H9 (cell line): ENCODE measurements around the gene RTN4R. TPM values are rescaled to one million over a fixed set of nuclear protein-coding genes. Genes with fewer than 3 reads are reported as not detected.

Experiments used
- DNase-seq: peaks from one replicate; pipeline ENCODE4 v3.0.0-alpha.2; 2017
- H2AFZ ChIP-seq: one replicate; pipeline ENCODE4 v1.6.1; 2013; ENCODE audit warnings: mild to moderate bottlenecking, low read length, control low read depth, moderate library complexity
- H2AK5ac ChIP-seq: 2 replicates; pipeline ENCODE4 v1.6.1; 2013; ENCODE audit warnings: low read length, control low read depth, mixed read lengths; ENCODE audit not compliant: insufficient read length
- H2BK120ac ChIP-seq: one replicate; pipeline ENCODE4 v1.6.1; 2013; ENCODE audit warnings: low read depth, mild to moderate bottlenecking, low read length, control low read depth, inconsistent platforms; ENCODE audit not compliant: poor library complexity, severe bottlenecking
- H2BK12ac ChIP-seq: 2 replicates; pipeline ENCODE4 v1.6.1; 2013; ENCODE audit warnings: low read length, control low read depth, mixed read lengths, low read depth; ENCODE audit not compliant: insufficient read length
- H2BK15ac ChIP-seq: 2 replicates; pipeline ENCODE4 v1.6.1; 2013; ENCODE audit warnings: low read depth, low read length, control low read depth
- H2BK20ac ChIP-seq: one replicate; pipeline ENCODE4 v1.6.1; 2013; ENCODE audit warnings: low read depth, mild to moderate bottlenecking, low read length, control low read depth, inconsistent platforms; ENCODE audit not compliant: poor library complexity, severe bottlenecking
- H2BK5ac ChIP-seq: 2 replicates; pipeline ENCODE4 v1.6.1; 2013; ENCODE audit warnings: low read length, control low read depth, mixed read lengths; ENCODE audit not compliant: insufficient read length
- H3K14ac ChIP-seq: 2 replicates; pipeline ENCODE4 v1.6.1; 2013; ENCODE audit warnings: low read length, control low read depth; ENCODE audit not compliant: insufficient read depth
- H3K18ac ChIP-seq: 2 replicates; pipeline ENCODE4 v1.6.1; 2013; ENCODE audit warnings: low read depth, mild to moderate bottlenecking, mixed read lengths, low read length, control low read depth; ENCODE audit not compliant: insufficient read length
- H3K23ac ChIP-seq: 2 replicates; pipeline ENCODE4 v1.6.1; 2013; ENCODE audit warnings: low read length, control low read depth, mixed read lengths, low read depth; ENCODE audit not compliant: insufficient read length
- H3K23me2 ChIP-seq: 2 replicates; pipeline ENCODE4 v1.6.1; 2013; ENCODE audit warnings: low read depth, mild to moderate bottlenecking, mixed read lengths, low read length, control low read depth; ENCODE audit not compliant: insufficient read length, poor library complexity, severe bottlenecking
- H3K27ac ChIP-seq: 2 replicates; pipeline ENCODE4 v1.5.1; 2013; ENCODE audit warnings: low read length, control low read depth, mixed read lengths, low read depth; ENCODE audit not compliant: insufficient read length
- H3K27me3 ChIP-seq: 2 replicates; pipeline ENCODE4 v1.6.1; 2013; ENCODE audit warnings: low read length, control low read depth, inconsistent platforms; ENCODE audit not compliant: insufficient read depth
- H3K4ac ChIP-seq: 2 replicates; pipeline ENCODE4 v1.6.1; 2013; ENCODE audit warnings: low read depth, mild to moderate bottlenecking, control low read depth, inconsistent platforms, low read length, moderate library complexity
- H3K4me1 ChIP-seq: 2 replicates; pipeline ENCODE4 v1.6.1; 2013; ENCODE audit warnings: low read length, control low read depth, inconsistent platforms; ENCODE audit not compliant: insufficient read depth
- H3K4me2 ChIP-seq: 2 replicates; pipeline ENCODE4 v1.6.1; 2013; ENCODE audit warnings: low read length, control low read depth, mixed read lengths; ENCODE audit not compliant: insufficient read length, insufficient read depth
- H3K56ac ChIP-seq: 2 replicates; pipeline ENCODE4 v1.6.1; 2013; ENCODE audit warnings: low read depth, mild to moderate bottlenecking, mixed read lengths, low read length, control low read depth; ENCODE audit not compliant: insufficient read length
- H3K79me1 ChIP-seq: 2 replicates; pipeline ENCODE4 v1.6.1; 2013; ENCODE audit warnings: low read depth, mild to moderate bottlenecking, moderate library complexity, low read length, control low read depth, inconsistent platforms; ENCODE audit not compliant: insufficient read depth, poor library complexity, severe bottlenecking
- H3K79me2 ChIP-seq: 2 replicates; pipeline ENCODE4 v1.6.1; 2013; ENCODE audit warnings: low read length, control low read depth, inconsistent platforms; ENCODE audit not compliant: insufficient read depth
- H3K9ac ChIP-seq: 2 replicates; pipeline ENCODE4 v1.6.1; 2013; ENCODE audit warnings: low read length, control low read depth, mixed read lengths; ENCODE audit not compliant: insufficient read length; ENCODE audit errors: extremely low read depth
- H3K9me3 ChIP-seq: one replicate; pipeline ENCODE4 v1.6.1; 2013; ENCODE audit warnings: low read depth, low read length, inconsistent platforms; ENCODE audit not compliant: control insufficient read depth
- H3T11ph ChIP-seq: one replicate; pipeline ENCODE4 v1.6.1; 2013; ENCODE audit warnings: mild to moderate bottlenecking, low read length, control low read depth, inconsistent platforms
- H4K20me1 ChIP-seq: one replicate; pipeline ENCODE4 v1.6.1; 2013; ENCODE audit not compliant: control insufficient read depth, insufficient read length, insufficient read depth
- H4K5ac ChIP-seq: 2 replicates; pipeline ENCODE4 v1.6.1; 2013; ENCODE audit warnings: low read depth, mild to moderate bottlenecking, mixed read lengths, low read length, control low read depth; ENCODE audit not compliant: insufficient read length
- H4K8ac ChIP-seq: replicated peaks from 2 replicates; pipeline ENCODE4 v1.6.1; 2013; ENCODE audit warnings: low read length, control low read depth, mixed read lengths, low read depth; ENCODE audit not compliant: insufficient read length
- H4K91ac ChIP-seq: 2 replicates; pipeline ENCODE4 v1.6.1; 2013; ENCODE audit warnings: low read depth, mild to moderate bottlenecking, moderate library complexity, mixed read lengths, low read length, control low read depth; ENCODE audit not compliant: insufficient read length
- H3K27ac Mint-ChIP-seq, 3 experiments: 2 replicates in 2 of 3; 3 replicates in 1 of 3; pipeline ENCODE4 v1.8.0; 2020 to 2021; ENCODE audit warnings: mixed read lengths in 3 of 3, mild to moderate bottlenecking in 1 of 3, moderate library complexity in 1 of 3
- H3K27me3 Mint-ChIP-seq: 2 replicates; pipeline ENCODE4 v1.8.0; 2021; ENCODE audit warnings: low read depth, mild to moderate bottlenecking, moderate library complexity, mixed read lengths
- H3K36me3 Mint-ChIP-seq, 3 experiments: 2 replicates in 2 of 3; 3 replicates in 1 of 3; pipeline ENCODE4 v1.8.0; 2020 to 2021; ENCODE audit warnings: low read depth in 3 of 3, mixed read lengths in 3 of 3; ENCODE audit not compliant: insufficient read depth in 1 of 3
- H3K4me1 Mint-ChIP-seq, 2 experiments: 2 replicates each; pipeline ENCODE4 v1.8.0; 2020; ENCODE audit warnings: mixed read lengths in 2 of 2
- H3K4me3 Mint-ChIP-seq, 2 experiments: 2 replicates in 1 of 2; 3 replicates in 1 of 2; pipeline ENCODE4 v1.8.0; 2020 to 2021; ENCODE audit warnings: mild to moderate bottlenecking in 2 of 2, mixed read lengths in 2 of 2, moderate library complexity in 1 of 2
- H3K9me3 Mint-ChIP-seq, 2 experiments: 2 replicates in 1 of 2; 3 replicates in 1 of 2; pipeline ENCODE4 v1.8.0; 2020; ENCODE audit warnings: mild to moderate bottlenecking in 2 of 2, mixed read lengths in 2 of 2, moderate library complexity in 1 of 2
- WGBS: extraction: QIAGEN DNeasy Blood & Tissue Kit; methylation state at CpG from one replicate; pipeline ENCODE4 v1.1.7; 2013; ENCODE audit warnings: missing lambda C conversion rate, low lambda C conversion rate, mixed read lengths; ENCODE audit not compliant: insufficient read length; ENCODE audit errors: extremely low coverage; 5-methylcytosine and 5-hydroxymethylcytosine counted together
- total RNA-seq: library from RNA; stranded (reverse); gene quantifications from 2 replicates; pipeline ENCODE4 v1.2.1, GENCODE V29; 2021
- TF ChIP-seq, protein P1 (sequence below): fragments of 200-600 bp; sonication (generic); conservative IDR thresholded peaks from 3 replicates; pipeline ENCODE4 v1.8.0; 2021; ENCODE audit warnings: antibody characterized with exemption, mild to moderate bottlenecking

RTN4R gene
- total RNA-seq, 1 experiment from 2014 or later: 19.0 TPM

DNA sequence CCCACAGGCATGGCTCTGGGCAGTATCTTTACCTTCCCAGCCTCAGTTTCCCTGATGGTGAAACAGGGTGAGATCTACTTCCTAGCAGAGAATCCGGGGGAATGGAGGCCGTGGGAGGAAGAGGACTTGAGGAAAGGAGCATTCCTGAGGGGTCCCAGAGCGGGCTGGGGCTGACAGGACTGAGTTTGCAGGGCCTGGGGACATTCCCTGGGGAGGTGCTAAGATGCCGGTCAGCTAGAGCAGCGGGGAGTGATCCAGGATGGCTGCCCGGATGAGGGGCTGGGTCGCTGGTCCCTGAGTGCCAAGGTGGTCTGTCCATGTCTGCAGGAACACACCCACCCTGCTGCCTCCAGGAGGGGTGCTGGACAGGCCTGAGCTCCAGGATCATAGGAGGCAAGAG lies 8.3 kb upstream of the RTN4R start:
- H3K14ac ChIP-seq: no peak overlapping the region
- no peaks in the 10 kb centered on the region for H3K9me3 ChIP-seq
- H3K23me2 ChIP-seq: no peaks in the 10 kb centered on the region
- no peak overlapping the region for H4K5ac ChIP-seq
- H3K4me2 ChIP-seq: no peak overlapping the region
- H3K27me3 Mint-ChIP-seq: no peaks in the 10 kb centered on the region
- no peak overlapping the region for H3K56ac ChIP-seq
- no peak overlapping the region for H3K9ac ChIP-seq
- no peak overlapping the region for H3K27ac ChIP-seq
- no peak overlapping the region for H3T11ph ChIP-seq
- H2BK15ac ChIP-seq: no peak overlapping the region
- TF ChIP-seq, protein P1, sequence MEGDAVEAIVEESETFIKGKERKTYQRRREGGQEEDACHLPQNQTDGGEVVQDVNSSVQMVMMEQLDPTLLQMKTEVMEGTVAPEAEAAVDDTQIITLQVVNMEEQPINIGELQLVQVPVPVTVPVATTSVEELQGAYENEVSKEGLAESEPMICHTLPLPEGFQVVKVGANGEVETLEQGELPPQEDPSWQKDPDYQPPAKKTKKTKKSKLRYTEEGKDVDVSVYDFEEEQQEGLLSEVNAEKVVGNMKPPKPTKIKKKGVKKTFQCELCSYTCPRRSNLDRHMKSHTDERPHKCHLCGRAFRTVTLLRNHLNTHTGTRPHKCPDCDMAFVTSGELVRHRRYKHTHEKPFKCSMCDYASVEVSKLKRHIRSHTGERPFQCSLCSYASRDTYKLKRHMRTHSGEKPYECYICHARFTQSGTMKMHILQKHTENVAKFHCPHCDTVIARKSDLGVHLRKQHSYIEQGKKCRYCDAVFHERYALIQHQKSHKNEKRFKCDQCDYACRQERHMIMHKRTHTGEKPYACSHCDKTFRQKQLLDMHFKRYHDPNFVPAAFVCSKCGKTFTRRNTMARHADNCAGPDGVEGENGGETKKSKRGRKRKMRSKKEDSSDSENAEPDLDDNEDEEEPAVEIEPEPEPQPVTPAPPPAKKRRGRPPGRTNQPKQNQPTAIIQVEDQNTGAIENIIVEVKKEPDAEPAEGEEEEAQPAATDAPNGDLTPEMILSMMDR: no peak
- H3K18ac ChIP-seq: no peak overlapping the region
- H2BK120ac ChIP-seq: no peak overlapping the region
- no peak overlapping the region for H3K4me3 Mint-ChIP-seq
- no peak overlapping the region for H4K91ac ChIP-seq
- peaks cover 2 to 16% of the 10 kb centered on the region in 2 experiments; a peak in 3 of 4 replicates for H3K4me1 Mint-ChIP-seq
- WGBS: no CpG with 5 or more reads among the region's 7 CpGs
- H3K79me2 ChIP-seq: no peaks in the 10 kb centered on the region
- no peaks in the 10 kb centered on the region for H3K4me1 ChIP-seq
- H3K27ac Mint-ChIP-seq: no peak overlapping the region
- H2AFZ ChIP-seq: no peak overlapping the region
- no peaks in the 10 kb centered on the region for H3K79me1 ChIP-seq
- no peak overlapping the region for H3K4ac ChIP-seq
- H4K8ac ChIP-seq: no peak overlapping the region
- no peak for DNase-seq
- H2BK5ac ChIP-seq: no peak overlapping the region
- H2BK12ac ChIP-seq: no peak overlapping the region
- no peaks in the 10 kb centered on the region for H3K27me3 ChIP-seq
- no peak overlapping the region for H2AK5ac ChIP-seq
- H3K9me3 Mint-ChIP-seq: no peaks in the 10 kb centered on the region
- H4K20me1 ChIP-seq: no peaks in the 10 kb centered on the region
- no peak overlapping the region for H3K23ac ChIP-seq
- no peak overlapping the region for H2BK20ac ChIP-seq
- H3K36me3 Mint-ChIP-seq: no peaks in the 10 kb centered on the region
